Measurements from ENCODE around the gene PRKCA. TPM values are rescaled to one million over a fixed set of nuclear protein-coding genes. Genes with fewer than 3 reads are reported as not detected.
"Not testable (repeated sequence)": the region's sequence is repeated elsewhere in the genome, so short reads cannot be mapped to it uniquely, and the experiment has no call there.

Gene PRKCA
- total RNA-seq, 4 donors from 2014 or later: 24.5 to 61.9 (median 40.8) TPM

- Histone ChIP-seq H3K4me3 (no peak overlapping the region), H3K27me3 (no peaks in the 10 kb centered on the region), H3K9me3 (no peaks in the 10 kb centered on the region), H3K27ac (replicated peaks in 1 of 4) (no peak overlapping the region), H3K36me3 (peaks cover 0 to 3% (median 0%) of the 10 kb centered on the region in 4 donors), H3K4me1 (peaks cover 7 to 20% (median 11%) of the 10 kb centered on the region in 4 donors)
- 87% methylated on average over 3 of the region's 3 CpGs for WGBS
- no peak for DNase-seq (ENCODE audit: extremely low spot score)
- intact Hi-C loops (cut with DNase I): no loop called here
- TF ChIP-seq POLR2A (IDR thresholded peaks at IDR 0.05; ENCODE audit: low read depth) (no peak), EP300 (IDR thresholded peaks at IDR 0.05) (no peak), CTCF (IDR thresholded peaks at IDR 0.05) (no peak), POLR2AphosphoS5 (IDR thresholded peaks at IDR 0.05) (no peak)
Observed at GRCh38 chr17:66712453-66712852, 410.0 kb downstream of the PRKCA start.

DNA sequence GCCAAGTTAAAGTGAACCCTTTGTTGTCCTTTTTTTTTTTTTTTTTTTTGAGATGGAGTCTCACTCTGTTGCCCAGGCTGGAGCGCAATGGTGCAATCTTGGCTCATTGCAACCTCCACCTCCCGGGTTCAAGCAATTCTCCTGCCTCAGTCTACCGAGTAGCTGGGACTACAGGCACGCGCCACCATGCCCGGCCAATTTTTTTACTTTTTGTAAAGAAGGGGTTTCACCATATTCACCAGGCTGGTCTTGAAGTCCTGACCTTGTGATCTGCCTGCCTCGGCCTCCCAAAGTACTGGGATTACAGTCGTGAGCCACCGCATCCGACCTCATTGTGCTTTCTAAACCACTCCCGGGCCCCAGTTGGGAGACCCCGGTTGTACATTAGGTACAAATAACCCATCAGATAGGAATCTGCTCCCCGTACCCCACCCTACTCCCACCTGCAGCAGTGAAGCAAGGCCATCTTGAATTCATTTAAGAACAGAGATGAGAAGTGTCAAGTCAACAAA lies 410.7 kb downstream of the PRKCA start:
- H3K9me3 ChIP-seq; H3K4me3 ChIP-seq; intact Hi-C loops (cut with DNase I); H3K27ac ChIP-seq (replicated peaks in 1 of 4); H3K27me3 ChIP-seq; H3K36me3 ChIP-seq; DNase-seq (ENCODE audit: extremely low spot score): not testable (repeated sequence)
- WGBS: 90% methylated on average over 12 of the region's 13 CpGs
- H3K4me1 ChIP-seq: peaks cover 7 to 20% (median 11%) of the 10 kb centered on the region in 4 donors

GRCh38 chr17:66713533-66714042 lies 411.2 kb downstream of the PRKCA start:
- intact Hi-C loops (cut with DNase I): no loop called here
- no peaks in the 10 kb centered on the region for H3K9me3 ChIP-seq
- no peaks in the 10 kb centered on the region for H3K27me3 ChIP-seq

DNA sequence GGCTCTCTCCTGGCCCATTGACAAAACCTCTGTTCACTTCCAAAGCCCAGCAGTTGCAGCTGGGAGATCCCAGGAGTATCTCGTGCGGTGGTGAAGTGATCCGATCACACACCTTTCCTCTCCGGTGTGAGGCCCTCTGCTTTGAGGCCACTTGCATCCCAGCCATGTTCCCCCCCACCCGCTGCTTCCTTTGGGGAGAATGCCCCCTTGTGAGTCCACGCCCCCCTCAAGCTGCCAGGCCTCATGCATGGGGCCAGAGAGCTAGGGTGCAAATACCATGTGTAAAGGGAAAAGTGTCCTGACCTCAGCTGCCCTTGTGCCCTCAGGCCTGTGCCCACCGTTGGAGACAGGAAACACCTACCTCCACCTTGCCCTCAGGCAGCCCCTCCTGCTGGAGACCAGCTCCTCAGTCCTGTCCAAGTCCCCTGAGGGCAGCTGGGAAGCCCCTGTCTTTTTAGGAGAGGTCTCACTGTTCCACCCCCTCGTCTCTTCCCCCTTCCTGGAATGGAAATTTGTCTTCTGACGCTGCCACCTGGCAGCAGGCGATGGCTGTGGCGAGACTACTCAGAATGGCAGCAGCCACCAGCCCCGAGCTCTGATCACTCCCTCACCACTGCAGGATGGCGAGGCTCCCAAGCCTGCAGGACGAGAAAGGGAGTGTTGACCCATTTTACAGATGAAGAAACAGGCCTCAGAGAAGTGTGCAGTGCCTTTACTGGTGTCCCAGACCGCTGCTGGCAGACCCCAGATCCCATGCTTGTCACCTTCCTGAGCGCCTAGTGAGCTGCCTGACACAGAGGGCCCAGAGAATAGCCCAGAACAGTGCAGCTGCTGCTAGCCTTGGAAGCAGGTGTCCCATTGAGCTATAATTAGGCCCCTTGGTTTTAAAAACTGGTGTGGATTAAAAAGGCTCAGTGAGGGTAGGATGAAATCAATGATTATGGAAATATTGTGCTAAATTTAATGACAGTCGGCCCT lies 411.9 kb downstream of the PRKCA start:
- DNase-seq (ENCODE audit: extremely low spot score): no peak
- Histone ChIP-seq H3K4me3 (no peak overlapping the region), H3K27ac (replicated peaks in 1 of 4) (no peak overlapping the region), H3K4me1 (peaks cover 7 to 20% (median 11%) of the 10 kb centered on the region in 4 donors), H3K27me3 (no peaks in the 10 kb centered on the region), H3K9me3 (no peaks in the 10 kb centered on the region), H3K36me3 (peaks cover 0 to 3% (median 0%) of the 10 kb centered on the region in 4 donors)
- no peak for TF ChIP-seq POLR2AphosphoS5 (IDR thresholded peaks at IDR 0.05)
- TF ChIP-seq EP300 (IDR thresholded peaks at IDR 0.05): no peak
- no peak for TF ChIP-seq POLR2A (IDR thresholded peaks at IDR 0.05; ENCODE audit: low read depth)
- TF ChIP-seq CTCF (IDR thresholded peaks at IDR 0.05): no peak
- intact Hi-C loops (cut with DNase I): loop anchor here (5.0 kb wide), 1 partner anchor 193 kb away; no protein-coding TSS in a partner anchor
- 82% methylated on average over 17 of the region's 17 CpGs for WGBS

More at GRCh38 chr17:66713533-66714042, 411.2 kb downstream of the PRKCA start:
- DNase-seq (ENCODE audit: extremely low spot score): no peak
- no peak for TF ChIP-seq POLR2A (IDR thresholded peaks at IDR 0.05; ENCODE audit: low read depth)
- no peak for TF ChIP-seq POLR2AphosphoS5 (IDR thresholded peaks at IDR 0.05)
- no peak for TF ChIP-seq EP300 (IDR thresholded peaks at IDR 0.05)
- TF ChIP-seq CTCF (IDR thresholded peaks at IDR 0.05): no peak
- 90% methylated on average over 6 of the region's 6 CpGs for WGBS
- H3K4me1 ChIP-seq: peaks cover 7 to 20% (median 11%) of the 10 kb centered on the region in 4 donors
- H3K36me3 ChIP-seq: peaks cover 0 to 3% (median 0%) of the 10 kb centered on the region in 4 donors
- no peak overlapping the region for H3K4me3 ChIP-seq
- no peak overlapping the region for H3K27ac ChIP-seq (replicated peaks in 1 of 4)
